Dermis microvascular lymphatic vessel endothelial cell (primary cell): ENCODE data around the gene SAMD4B. TPM values are rescaled to one million over a fixed set of nuclear protein-coding genes. Genes with fewer than 3 reads are reported as not detected.

Experiments
- DNase-seq, 2 donors: peaks; one replicate each; pipeline versions ENCODE4 v3.0.0 to v3.0.0-alpha.2; 2010; ENCODE audit warnings: low read depth in 2 of 2
- total RNA-seq: library from RNA; depleted of rRNA; stranded (reverse); fragments of >200 nt; gene quantifications from 2 replicates; pipeline ENCODE4 v1.2.1, GENCODE V29; 2014

SAMD4B gene
- total RNA-seq, 1 donor from 2014 or later: 19.8 TPM

- DNase-seq: no peak
These were observed 81.3 kb downstream of the SAMD4B start for GRCh38 chr19:39423258-39424086.

- DNase-seq: no peak
These were observed 82.7 kb downstream of the SAMD4B start for GRCh38 chr19:39424934-39425333.

GRCh38 chr19:39425744-39426143, 83.5 kb downstream of the SAMD4B start:
- DNase-seq: no peak

- DNase-seq: no peak
These were observed 83.9 kb downstream of the SAMD4B start for GRCh38 chr19:39426170-39426569.

- DNase-seq: no peak
These were observed 85.5 kb downstream of the SAMD4B start for GRCh38 chr19:39427707-39428106.

GRCh38 chr19:39428283-39429112, 86.3 kb downstream of the SAMD4B start:
- peak in 1 of 2 donors; percentile 76 for DNase-seq

GRCh38 chr19:39430675-39431593, 88.7 kb downstream of the SAMD4B start:
- DNase-seq: peak; percentile 99 to 100

- no peak for DNase-seq
These were observed 90.4 kb downstream of the SAMD4B start for GRCh38 chr19:39432677-39433025.

GRCh38 chr19:39433480-39434079, 91.4 kb downstream of the SAMD4B start:
- no peak for DNase-seq

GRCh38 chr19:39434123-39435076, 92.2 kb downstream of the SAMD4B start:
- no peak for DNase-seq

Other genes with a start within 250 kb of the SAMD4B start
- 4.2 and 6.1 TPM in 2 replicates for gene PAK4, start 216.6 kb upstream of the SAMD4B start, total RNA-seq
- gene NCCRP1, start 145.5 kb upstream of the SAMD4B start, total RNA-seq: not detected in 2 replicates
- not detected in 2 replicates for gene SYCN, start 138.2 kb upstream of the SAMD4B start, total RNA-seq
- gene IFNL3, start 97.4 kb upstream of the SAMD4B start, total RNA-seq: not detected in 2 replicates
- gene IFNL4, start 93.6 kb upstream of the SAMD4B start, total RNA-seq: not detected in 2 replicates
- not detected in 2 replicates for gene IFNL2, start 74.0 kb upstream of the SAMD4B start, total RNA-seq
- gene IFNL1, start 46.0 kb upstream of the SAMD4B start, total RNA-seq: not detected in 2 replicates
- gene LRFN1, start 21.6 kb upstream of the SAMD4B start, total RNA-seq: 0.39 and 0.76 TPM in 2 replicates
- 194 and 220 TPM in 2 replicates for gene GMFG, start 6.4 kb upstream of the SAMD4B start, total RNA-seq
- gene PAF1, start 48.7 kb downstream of the SAMD4B start, total RNA-seq: 23.4 and 24.9 TPM in 2 replicates
- gene MED29, start 49.0 kb downstream of the SAMD4B start, total RNA-seq: 11.6 and 17.3 TPM in 2 replicates
- gene ZFP36, start 64.4 kb downstream of the SAMD4B start, total RNA-seq: 0.64 and 1.8 TPM in 2 replicates
- 10.5 and 16.9 TPM in 2 replicates for gene PLEKHG2, start 70.2 kb downstream of the SAMD4B start, total RNA-seq
- gene RPS16, start 93.5 kb downstream of the SAMD4B start, total RNA-seq: 117 and 133 TPM in 2 replicates
- 29.9 and 38.1 TPM in 2 replicates for gene SUPT5H, start 103.2 kb downstream of the SAMD4B start, total RNA-seq
- 48.3 and 50.3 TPM in 2 replicates for gene TIMM50, start 138.4 kb downstream of the SAMD4B start, total RNA-seq
- gene DLL3, start 156.5 kb downstream of the SAMD4B start, total RNA-seq: 0.25 and 0.39 TPM in 2 replicates
- gene SELENOV, start 172.7 kb downstream of the SAMD4B start, total RNA-seq: not detected in 2 replicates
- 1.8 and 3.1 TPM in 2 replicates for gene EID2B, start 190.4 kb downstream of the SAMD4B start, total RNA-seq
- 13.2 and 17.4 TPM in 2 replicates for gene EID2, start 197.7 kb downstream of the SAMD4B start, total RNA-seq